Endothelial cell of umbilical vein (primary cell): ENCODE data around the gene ORC1. TPM values are rescaled to one million over a fixed set of nuclear protein-coding genes. Genes with fewer than 3 reads are reported as not detected.

Source experiments
- BruUV-seq: library from RNA; stranded (reverse); fragments of 400-500 nt; replicated peaks from 2 replicates; lab custom pipeline; 2021; lab: Mats Ljungman, UMichigan
- CTCF ChIA-PET: fragments of 300-600, 350-600 bp; sonication (Branson Sonifier 250); formaldehyde crosslinking; loops from one replicate; lab custom pipeline; 2021; ENCODE audit warnings: antibody characterized with exemption, inconsistent platforms; lab: Charles Lee
- POLR2A ChIA-PET: fragments of 300-600, 350-600 bp; sonication (Branson Sonifier 250); formaldehyde crosslinking; loops from one replicate; lab custom pipeline; 2021; ENCODE audit warnings: antibody characterized with exemption, inconsistent platforms; lab: Charles Lee
- DNase-seq: peaks from one replicate; pipeline ENCODE4 v3.0.0-alpha.2; 2011; ENCODE audit warnings: low read depth, low spot score
- FAIRE-seq: peaks from 2 replicates; lab custom pipeline; 2011; peaks lifted over from hg19 to GRCh38; lab: Jason Lieb, UNC
- H2AFZ ChIP-seq: 2 replicates; pipeline ENCODE4 v1.6.0; 2012; ENCODE audit warnings: low read depth, low read length, control low read depth, inconsistent platforms
- H3K27ac ChIP-seq: 2 replicates; pipeline ENCODE4 v1.5.1; 2011; ENCODE audit warnings: low read depth, mild to moderate bottlenecking, control low read depth, low read length, moderate library complexity; ENCODE audit not compliant: insufficient read depth
- H3K27me3 ChIP-seq, 2 experiments: 2 replicates each; pipeline versions ENCODE4 v1.6.0 to v1.6.1; 2011; ENCODE audit warnings: low read length in 2 of 2, mixed read lengths in 1 of 2; ENCODE audit not compliant: control insufficient read depth in 2 of 2, insufficient read depth in 2 of 2
- H3K36me3 ChIP-seq, 2 experiments: 2 replicates in 1 of 2; 3 replicates in 1 of 2; pipeline ENCODE4 v1.5.1; 2011; ENCODE audit warnings: low read length in 2 of 2, mild to moderate bottlenecking in 1 of 2, moderate library complexity in 1 of 2; ENCODE audit not compliant: control insufficient read depth in 2 of 2, insufficient read depth in 2 of 2; ENCODE audit errors: extremely low read depth in 1 of 2
- H3K4me1 ChIP-seq: 3 replicates; pipeline ENCODE4 v1.5.1; 2011; ENCODE audit warnings: mild to moderate bottlenecking, low read length; ENCODE audit not compliant: control insufficient read depth, insufficient read depth; ENCODE audit errors: extremely low read depth
- H3K4me2 ChIP-seq: 2 replicates; pipeline ENCODE4 v1.6.1; 2011; ENCODE audit warnings: low read length, control low read depth, mixed read lengths; ENCODE audit not compliant: insufficient read depth
- H3K4me3 ChIP-seq, 3 experiments: fragments of 200-600 bp in 1 of 3; sonication (generic), shearing (Covaris generic) in 1 of 3; replicated peaks in 1 of 3; 2 replicates each; pipeline ENCODE4 v1.5.1; 2011 to 2016; ENCODE audit warnings: control low read depth in 3 of 3, low read length in 3 of 3, mild to moderate bottlenecking in 2 of 3, inconsistent platforms in 1 of 3, low read depth in 1 of 3, moderate library complexity in 1 of 3; ENCODE audit not compliant: insufficient read depth in 1 of 3
- H3K79me2 ChIP-seq: 2 replicates; pipeline ENCODE4 v1.6.0; 2012; ENCODE audit warnings: low read length, inconsistent platforms; ENCODE audit not compliant: control insufficient read depth, insufficient read depth
- H3K9ac ChIP-seq: replicated peaks from 2 replicates; pipeline ENCODE3; 2011; ENCODE audit warnings: low read length, control low read depth; ENCODE audit not compliant: insufficient read depth; ENCODE audit errors: extremely low read depth
- H3K9me1 ChIP-seq: replicated peaks from 3 replicates; pipeline ENCODE4 v1.6.0; 2011; ENCODE audit warnings: mild to moderate bottlenecking, low read length; ENCODE audit not compliant: control insufficient read depth, insufficient read depth; ENCODE audit errors: extremely low read depth
- H3K9me3 ChIP-seq: replicated peaks from 2 replicates; pipeline ENCODE4 v1.5.1; 2012; ENCODE audit warnings: low read length, inconsistent platforms; ENCODE audit not compliant: control insufficient read depth, insufficient read depth
- H4K20me1 ChIP-seq: replicated peaks from 2 replicates; pipeline ENCODE3; 2011; ENCODE audit warnings: mild to moderate bottlenecking, low read length; ENCODE audit not compliant: control insufficient read depth, insufficient read depth; ENCODE audit errors: extremely low read depth
- EZH2 ChIP-seq: IDR thresholded peaks from 2 replicates; pipeline ENCODE4 v1.6.1; 2012; ENCODE audit warnings: borderline replicate concordance, low read depth, mild to moderate bottlenecking, moderate library complexity, low read length, inconsistent platforms; ENCODE audit not compliant: severe bottlenecking
- FOS ChIP-seq: IDR thresholded peaks from 2 replicates; pipeline ENCODE4 v1.6.1; 2011; ENCODE audit warnings: mild to moderate bottlenecking, low read length, moderate library complexity, borderline replicate concordance; ENCODE audit not compliant: insufficient read depth
- GATA2 ChIP-seq: IDR thresholded peaks from 2 replicates; pipeline ENCODE4 v1.7.0; 2011; ENCODE audit warnings: low read depth, mild to moderate bottlenecking, moderate library complexity, mixed read lengths, low read length; ENCODE audit not compliant: insufficient read length, insufficient read depth
- JUN ChIP-seq: IDR thresholded peaks from 2 replicates; pipeline ENCODE4 v1.6.1; 2011; ENCODE audit warnings: borderline replicate concordance, low read depth; ENCODE audit not compliant: insufficient read length, insufficient read depth
- MYC ChIP-seq: IDR thresholded peaks from one replicate; pipeline ENCODE4 v1.6.1; 2011; ENCODE audit warnings: mild to moderate bottlenecking, low read depth, low read length
- POLR2A ChIP-seq: IDR thresholded peaks from 2 replicates; pipeline ENCODE4 v1.6.1; 2012; ENCODE audit warnings: low read depth, mild to moderate bottlenecking, control low read depth, low read length
- POLR2AphosphoS5 ChIP-seq: IDR thresholded peaks from 2 replicates; pipeline ENCODE4 v1.6.1; 2012; ENCODE audit warnings: low read depth, mild to moderate bottlenecking, control low read depth, low read length, moderate library complexity; ENCODE audit not compliant: insufficient read depth
- dilution Hi-C: fragments of 300-500 bp; cut with MboI; formaldehyde crosslinking; loops from one replicate; pipeline ENCODE4 v1.15.0; 2019; ENCODE audit warnings: low sequenced_read_pairs; ENCODE audit not compliant: extremely low pct_ligation_motif_present
- intact Hi-C: fragments of 100-400 bp; cut with micrococcal nuclease; formaldehyde crosslinking; loops from one replicate; pipeline ENCODE4 v1.10.0; 2022
- polyA plus RNA-seq, 4 experiments: library from polyadenylated mRNA; depleted of rRNA in 3 of 4; stranded (reverse) in 3 of 4; unstranded in 1 of 4; fragments of >200 nt; gene quantifications; 2 replicates each; pipeline versions ENCODE4 v1.2.1 to v1.2.3, GENCODE V29; 2011 to 2012; ENCODE audit warnings: missing spikeins in 1 of 4
- total RNA-seq: library from RNA; stranded (reverse); gene quantifications from 2 replicates; pipeline ENCODE4 v1.2.3, GENCODE V29; 2021
- TF ChIP-seq, protein P1 (sequence below): IDR thresholded peaks from 2 replicates; pipeline ENCODE4 v1.6.1; 2011; ENCODE audit not compliant: insufficient read depth, insufficient read length
- TF ChIP-seq, protein P2 (sequence below), 2 donors: IDR thresholded peaks; 1 replicate in 1 of 2; 2 replicates in 1 of 2; pipeline ENCODE4 v1.5.1; 2011; ENCODE audit warnings: low read length in 2 of 2, mild to moderate bottlenecking in 2 of 2, moderate library complexity in 2 of 2, control low read depth in 1 of 2, inconsistent platforms in 1 of 2, low read depth in 1 of 2; ENCODE audit not compliant: insufficient read depth in 1 of 2; ENCODE audit errors: extremely low read depth in 1 of 2

ORC1 gene
- total and polyA plus RNA-seq, 2 donors (not counting 3 experiments of a cell fraction or from before 2014, with no cell fraction given), result 6.5 to 12.0 TPM

DNA sequence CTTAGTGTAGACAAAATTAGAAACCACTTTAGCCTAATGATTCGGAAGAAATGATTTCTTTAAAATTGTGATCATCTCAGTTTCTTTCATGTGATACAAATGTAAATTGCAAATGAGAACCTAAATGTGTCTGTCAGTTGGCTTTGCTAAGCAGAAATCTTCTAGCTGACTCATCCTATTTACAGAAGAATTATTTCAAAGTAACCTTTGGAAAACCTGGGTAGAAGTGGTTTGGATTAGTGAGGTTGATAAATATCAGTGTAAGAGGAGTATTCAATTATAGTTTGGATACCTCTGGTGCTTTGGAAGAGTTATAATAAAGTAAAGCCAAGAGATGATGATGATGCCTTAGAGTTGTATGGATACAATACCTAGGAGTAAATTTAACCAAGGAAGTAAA is 75.6 kb downstream of the ORC1 start:
- BruUV-seq, result no TSS peak
- H3K4me2 ChIP-seq, result no peak overlapping the region
- no peaks in the 10 kb centered on the region for H3K79me2 ChIP-seq
- DNase-seq (no peak), FAIRE-seq (no peak)
- no peak overlapping the region for H3K9ac ChIP-seq
- no peaks in the 10 kb centered on the region for H3K4me1 ChIP-seq
- H3K9me3 ChIP-seq, result no peaks in the 10 kb centered on the region
- dilution Hi-C loops, result no loop called here
- no peaks in the 10 kb centered on the region for H3K36me3 ChIP-seq
- POLR2A ChIA-PET, result interaction anchor here (0.5 kb wide), 1 partner anchor 244 kb away, joined by 6 read pairs; no protein-coding TSS in a partner anchor
- CTCF ChIA-PET, result interaction anchor here (0.9 to 1.0 kb wide), 2 partner anchors 18 to 202 kb away, joined by 3 read pairs; no protein-coding TSS in a partner anchor
- intact Hi-C loops, result no loop called here
- H4K20me1 ChIP-seq, result no peaks in the 10 kb centered on the region
- no peaks in the 10 kb centered on the region for H3K27me3 ChIP-seq
- TF ChIP-seq FOS (no peak), JUN (no peak), EZH2 (no peak), MYC (no peak), POLR2AphosphoS5 (no peak), POLR2A (no peak), GATA2 (no peak)
- H2AFZ ChIP-seq, result no peak overlapping the region
- no peak overlapping the region for H3K4me3 ChIP-seq
- no peaks in the 10 kb centered on the region for H3K9me1 ChIP-seq
- no peak overlapping the region for H3K27ac ChIP-seq

GRCh38 chr1:52325786-52326185 is 78.4 kb downstream of the ORC1 start:
- no peaks in the 10 kb centered on the region for H3K36me3 ChIP-seq
- H3K4me1 ChIP-seq, result no peaks in the 10 kb centered on the region
- dilution Hi-C loops, result no loop called here
- H3K27me3 ChIP-seq, result no peaks in the 10 kb centered on the region
- H3K9ac ChIP-seq, result no peak overlapping the region
- H3K9me3 ChIP-seq, result no peaks in the 10 kb centered on the region
- no peak overlapping the region for H3K4me2 ChIP-seq
- H2AFZ ChIP-seq, result no peak overlapping the region
- no peaks in the 10 kb centered on the region for H3K79me2 ChIP-seq
- CTCF ChIA-PET, result interaction anchor here (1.9 kb wide), 1 partner anchor 29 kb away, joined by 4 read pairs; no protein-coding TSS in a partner anchor
- POLR2A ChIA-PET, result interaction anchor here (0.6 kb wide), 1 partner anchor 186 kb away, joined by 4 read pairs; no protein-coding TSS in a partner anchor
- no peak for FAIRE-seq
- TF ChIP-seq, protein P1, sequence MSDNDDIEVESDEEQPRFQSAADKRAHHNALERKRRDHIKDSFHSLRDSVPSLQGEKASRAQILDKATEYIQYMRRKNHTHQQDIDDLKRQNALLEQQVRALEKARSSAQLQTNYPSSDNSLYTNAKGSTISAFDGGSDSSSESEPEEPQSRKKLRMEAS, result no peak
- TF ChIP-seq JUN, result no peak
- TF ChIP-seq GATA2, result no peak
- TF ChIP-seq POLR2AphosphoS5, result no peak
- no peak for TF ChIP-seq EZH2
- no peak for TF ChIP-seq POLR2A
- TF ChIP-seq, protein P2, sequence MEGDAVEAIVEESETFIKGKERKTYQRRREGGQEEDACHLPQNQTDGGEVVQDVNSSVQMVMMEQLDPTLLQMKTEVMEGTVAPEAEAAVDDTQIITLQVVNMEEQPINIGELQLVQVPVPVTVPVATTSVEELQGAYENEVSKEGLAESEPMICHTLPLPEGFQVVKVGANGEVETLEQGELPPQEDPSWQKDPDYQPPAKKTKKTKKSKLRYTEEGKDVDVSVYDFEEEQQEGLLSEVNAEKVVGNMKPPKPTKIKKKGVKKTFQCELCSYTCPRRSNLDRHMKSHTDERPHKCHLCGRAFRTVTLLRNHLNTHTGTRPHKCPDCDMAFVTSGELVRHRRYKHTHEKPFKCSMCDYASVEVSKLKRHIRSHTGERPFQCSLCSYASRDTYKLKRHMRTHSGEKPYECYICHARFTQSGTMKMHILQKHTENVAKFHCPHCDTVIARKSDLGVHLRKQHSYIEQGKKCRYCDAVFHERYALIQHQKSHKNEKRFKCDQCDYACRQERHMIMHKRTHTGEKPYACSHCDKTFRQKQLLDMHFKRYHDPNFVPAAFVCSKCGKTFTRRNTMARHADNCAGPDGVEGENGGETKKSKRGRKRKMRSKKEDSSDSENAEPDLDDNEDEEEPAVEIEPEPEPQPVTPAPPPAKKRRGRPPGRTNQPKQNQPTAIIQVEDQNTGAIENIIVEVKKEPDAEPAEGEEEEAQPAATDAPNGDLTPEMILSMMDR (IDR thresholded peaks at IDR 0.05; ENCODE audit: extremely low read depth in 1 of 2, insufficient read depth in 1 of 2, low read depth in 1 of 2, low read length in 2 of 2), result no peak
- TF ChIP-seq MYC, result no peak
- no peak for TF ChIP-seq FOS
- no TSS peak for BruUV-seq
- intact Hi-C loops, result no loop called here
- no peaks in the 10 kb centered on the region for H4K20me1 ChIP-seq
- no peak overlapping the region for H3K4me3 ChIP-seq
- H3K27ac ChIP-seq, result no peak overlapping the region
- H3K9me1 ChIP-seq, result no peaks in the 10 kb centered on the region
- DNase-seq, result no peak
